ENCODE results near the gene LDLRAD4.

DNA sequence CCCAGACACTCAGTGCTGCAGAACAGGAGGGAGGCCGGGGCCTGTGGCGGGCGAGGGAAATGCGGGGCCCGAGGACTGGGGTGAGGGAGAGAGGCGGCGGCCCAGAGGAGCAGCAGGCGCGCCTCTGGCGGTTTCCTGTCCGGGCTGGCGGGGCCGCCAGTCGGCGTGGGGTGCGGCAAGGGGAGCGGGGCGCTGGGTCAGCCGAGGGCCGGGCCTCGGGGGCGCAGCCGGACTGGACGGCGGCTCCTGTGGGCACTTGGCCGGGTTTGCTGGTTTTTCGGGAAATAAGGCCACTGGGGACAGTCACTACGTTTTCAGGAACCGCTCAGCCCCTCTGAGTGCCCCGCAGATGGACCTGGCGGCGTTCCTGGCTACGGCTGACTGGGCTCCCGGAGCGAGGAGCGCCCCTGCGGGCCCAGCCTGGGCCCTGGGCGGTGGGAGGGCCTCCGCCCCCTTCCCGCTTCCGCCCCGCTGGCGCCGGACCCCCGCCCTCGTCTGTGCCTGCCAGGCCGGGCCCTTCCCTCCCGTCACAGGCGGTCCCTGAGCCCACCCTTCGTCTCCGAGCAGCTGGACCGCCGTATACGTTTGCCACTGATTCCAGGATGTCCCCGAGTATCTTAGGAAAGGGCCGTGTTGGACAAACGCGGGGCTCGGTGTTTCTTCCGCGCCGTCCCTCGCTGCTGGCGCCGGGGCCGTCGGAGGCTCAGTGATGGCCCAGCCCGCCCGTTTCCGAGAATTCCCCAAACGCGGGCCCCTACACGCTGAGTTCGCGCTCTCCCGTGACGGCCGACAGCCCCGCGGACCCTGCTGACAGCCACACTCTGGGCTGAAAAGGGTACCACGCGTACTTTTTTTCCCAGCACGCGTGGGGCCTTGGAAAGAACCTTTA lies 423.2 kb downstream of the LDLRAD4 start:
- TF ChIP-seq CTCF (conservative IDR thresholded peaks at IDR 0.05) (no peak), EZH2 (IDR thresholded peaks at IDR 0.05; ENCODE audit: low read depth) (no peak)

All from PC-9 (cell line).